ENCODE data around the gene SHISAL2A.

GRCh38 chr1:52623812-52624211, 9.2 kb upstream of the SHISAL2A start:
- TF ChIP-seq POLR2A (IDR thresholded peaks at IDR 0.05): no peak
- TF ChIP-seq, protein P1, sequence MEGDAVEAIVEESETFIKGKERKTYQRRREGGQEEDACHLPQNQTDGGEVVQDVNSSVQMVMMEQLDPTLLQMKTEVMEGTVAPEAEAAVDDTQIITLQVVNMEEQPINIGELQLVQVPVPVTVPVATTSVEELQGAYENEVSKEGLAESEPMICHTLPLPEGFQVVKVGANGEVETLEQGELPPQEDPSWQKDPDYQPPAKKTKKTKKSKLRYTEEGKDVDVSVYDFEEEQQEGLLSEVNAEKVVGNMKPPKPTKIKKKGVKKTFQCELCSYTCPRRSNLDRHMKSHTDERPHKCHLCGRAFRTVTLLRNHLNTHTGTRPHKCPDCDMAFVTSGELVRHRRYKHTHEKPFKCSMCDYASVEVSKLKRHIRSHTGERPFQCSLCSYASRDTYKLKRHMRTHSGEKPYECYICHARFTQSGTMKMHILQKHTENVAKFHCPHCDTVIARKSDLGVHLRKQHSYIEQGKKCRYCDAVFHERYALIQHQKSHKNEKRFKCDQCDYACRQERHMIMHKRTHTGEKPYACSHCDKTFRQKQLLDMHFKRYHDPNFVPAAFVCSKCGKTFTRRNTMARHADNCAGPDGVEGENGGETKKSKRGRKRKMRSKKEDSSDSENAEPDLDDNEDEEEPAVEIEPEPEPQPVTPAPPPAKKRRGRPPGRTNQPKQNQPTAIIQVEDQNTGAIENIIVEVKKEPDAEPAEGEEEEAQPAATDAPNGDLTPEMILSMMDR (IDR thresholded peaks at IDR 0.05): no peak
